ENCODE measurements around the gene TMTC1. TPM values are rescaled to one million over a fixed set of nuclear protein-coding genes. Genes with fewer than 3 reads are reported as not detected.

The TMTC1 gene
- total and polyA plus RNA-seq, 9 of the 15 experiments (the other 6 are each of a cell fraction or from before 2014, with no cell fraction given), result under 0.01 to 0.18 (median 0.06) TPM; not detected in 2

GRCh38 chr12:29655861-29656260 is 127.9 kb downstream of the TMTC1 start:
- ATAC-seq (no peak), DNase-seq (ENCODE audit: extremely low read depth in 1 of 4, low spot score in 3 of 4) (no peak), FAIRE-seq (no peak)
- Histone ChIP-seq H3K79me2 (ENCODE audit: control insufficient read depth, insufficient read depth, low read length) (no peaks in the 10 kb centered on the region), H3K36me3 (ENCODE audit: control insufficient read depth, insufficient read depth, low read length) (no peaks in the 10 kb centered on the region), H3K9me3 (replicated peaks; ENCODE audit: control insufficient read depth, insufficient read depth, low read depth, low read length) (no peaks in the 10 kb centered on the region), H2AFZ (ENCODE audit: low read depth, low read length) (no peak overlapping the region), H3K27me3 (ENCODE audit: control insufficient read depth in 2 of 2, insufficient read depth in 2 of 2, low read length in 2 of 2) (no peaks in the 10 kb centered on the region), H3K9ac (ENCODE audit: insufficient read depth in 1 of 2, low read depth in 2 of 2, low read length in 2 of 2) (no peak overlapping the region), H3K4me3 (no peak overlapping the region), H3K27ac (ENCODE audit: extremely low read depth, low read depth, low read length) (no peak overlapping the region), H3K4me2 (ENCODE audit: insufficient read depth, low read length) (no peak overlapping the region), H3K9me1 (ENCODE audit: control insufficient read depth, insufficient read depth, low read length) (no peaks in the 10 kb centered on the region), H4K20me1 (replicated peaks; ENCODE audit: control insufficient read depth, insufficient read depth, low read length) (no peaks in the 10 kb centered on the region), H3K4me1 (replicated peaks in 1 of 2; ENCODE audit: control insufficient read depth in 2 of 2, insufficient read depth in 2 of 2, low read length in 2 of 2) (no peaks in the 10 kb centered on the region)
- POLR2A ChIA-PET, result interaction anchor here (0.6 kb wide), 1 partner anchor 10 kb away, joined by 3 read pairs; no protein-coding TSS in a partner anchor
- intact Hi-C loops (cut with micrococcal nuclease) (no loop called here), in situ Hi-C loops (cut with MboI) (no loop called here)
- no TSS peak for BruUV-seq (replicated peaks)
- 1% methylated on average over 6 of the region's 6 CpGs for WGBS (ENCODE audit: insufficient coverage, low coverage, missing lambda C conversion rate)
- TF ChIP-seq SRSF7 (optimal IDR thresholded peaks at IDR 0.05; ENCODE audit: low read depth, low read length) (no peak), ZNF217 (CRISPR knock-in tag; IDR thresholded peaks at IDR 0.05) (no peak), GTF2F1 (IDR thresholded peaks at IDR 0.05; ENCODE audit: low read depth, low read length) (no peak), ESRRB (CRISPR knock-in tag; IDR thresholded peaks at IDR 0.05; ENCODE audit: borderline replicate concordance) (no peak), ZNF707 (CRISPR knock-in tag; conservative IDR thresholded peaks at IDR 0.05) (no peak), ZNF764 (CRISPR knock-in tag; IDR thresholded peaks at IDR 0.05; ENCODE audit: low read depth) (no peak), ZNF24 (IDR thresholded peaks at IDR 0.05) (no peak), TCF7 (IDR thresholded peaks at IDR 0.05; ENCODE audit: borderline replicate concordance) (no peak), DACH1 (IDR thresholded peaks at IDR 0.05; ENCODE audit: partially characterized antibody) (no peak), ELK3 (CRISPR knock-in tag; IDR thresholded peaks at IDR 0.05) (no peak)
- CTCF ChIA-PET (ENCODE audit: low intra/inter-chr PET ratio), result no interaction called here

Data from K562 (cell line).